ENCODE measurements around the gene SRBD1.

SRBD1 gene

DNA sequence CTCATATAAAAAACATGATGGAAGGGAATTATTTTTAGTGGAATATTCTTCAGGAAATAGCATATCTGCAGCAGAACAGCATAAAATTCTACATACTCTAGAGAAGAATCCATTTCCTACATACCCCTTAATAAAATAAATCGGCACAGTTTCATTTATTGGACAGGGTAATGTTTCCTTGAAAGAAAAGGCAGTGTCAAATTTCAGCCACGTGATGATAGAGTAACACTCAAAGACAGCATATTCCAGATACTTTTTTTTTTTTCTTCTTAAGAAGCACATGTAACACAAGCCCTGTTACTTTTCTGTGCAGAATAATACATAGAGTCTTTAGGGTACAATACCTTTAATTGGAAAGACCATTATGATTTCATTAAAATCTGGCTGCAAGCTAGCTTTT lies 204.4 kb downstream of the SRBD1 start:
- no peaks in the 10 kb centered on the region for H3K27me3 ChIP-seq (ENCODE audit: low read depth, low read length)
- no peak overlapping the region for H3K4me3 ChIP-seq (ENCODE audit: low read depth in 1 of 2, low read length in 2 of 2)
- H3K27ac ChIP-seq (ENCODE audit: low read length) = no peak overlapping the region
- no peaks in the 10 kb centered on the region for H3K9me3 ChIP-seq (ENCODE audit: control insufficient read depth in 1 of 2, low read length in 2 of 2)
- H3K4me1 ChIP-seq (ENCODE audit: control insufficient read depth in 1 of 2, insufficient read depth in 2 of 2, low read length in 2 of 2) = no peaks in the 10 kb centered on the region
- H3K36me3 ChIP-seq (ENCODE audit: control insufficient read depth in 1 of 2, insufficient read depth in 2 of 2, low read length in 2 of 2) = no peaks in the 10 kb centered on the region

- H3K27ac ChIP-seq (ENCODE audit: low read length) = no peak overlapping the region
These were observed 206.2 kb downstream of the SRBD1 start for GRCh38 chr2:45404807-45405297.

DNA sequence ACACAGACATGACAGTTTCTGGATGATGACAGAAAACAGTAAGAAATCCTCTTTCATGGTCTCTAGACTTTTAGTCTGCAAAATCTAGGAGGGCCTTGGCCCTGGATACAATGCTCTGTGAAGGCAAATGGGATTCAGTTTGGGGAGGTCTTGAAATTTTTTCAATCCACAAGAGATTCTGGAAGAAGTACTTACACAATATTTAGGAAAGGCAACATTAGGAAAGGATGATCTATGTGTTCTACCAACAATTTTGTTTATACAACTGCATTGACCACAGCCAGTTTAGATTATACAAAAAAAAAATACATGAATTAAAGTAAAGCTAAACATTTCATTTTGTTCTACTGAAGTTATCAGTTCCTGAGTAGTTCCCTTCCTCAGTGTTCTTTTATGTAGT lies 208.0 kb downstream of the SRBD1 start:
- Histone ChIP-seq H3K4me3 (ENCODE audit: low read depth in 1 of 2, low read length in 2 of 2) (no peak overlapping the region), H3K9me3 (ENCODE audit: control insufficient read depth in 1 of 2, low read length in 2 of 2) (no peaks in the 10 kb centered on the region), H3K4me1 (ENCODE audit: control insufficient read depth in 1 of 2, insufficient read depth in 2 of 2, low read length in 2 of 2) (no peaks in the 10 kb centered on the region), H3K27ac (ENCODE audit: low read length) (no peak overlapping the region), H3K36me3 (ENCODE audit: control insufficient read depth in 1 of 2, insufficient read depth in 2 of 2, low read length in 2 of 2) (no peaks in the 10 kb centered on the region), H3K27me3 (ENCODE audit: low read depth, low read length) (no peaks in the 10 kb centered on the region)

More at GRCh38 chr2:45404807-45405297, 206.2 kb downstream of the SRBD1 start:
- Histone ChIP-seq H3K4me1 (ENCODE audit: control insufficient read depth in 1 of 2, insufficient read depth in 2 of 2, low read length in 2 of 2) (no peaks in the 10 kb centered on the region), H3K36me3 (ENCODE audit: control insufficient read depth in 1 of 2, insufficient read depth in 2 of 2, low read length in 2 of 2) (no peaks in the 10 kb centered on the region), H3K27me3 (ENCODE audit: low read depth, low read length) (no peaks in the 10 kb centered on the region), H3K4me3 (ENCODE audit: low read depth in 1 of 2, low read length in 2 of 2) (no peak overlapping the region), H3K9me3 (ENCODE audit: control insufficient read depth in 1 of 2, low read length in 2 of 2) (no peaks in the 10 kb centered on the region)

GRCh38 chr2:45401431-45401922 lies 209.6 kb downstream of the SRBD1 start:
- H3K4me3 ChIP-seq (ENCODE audit: low read depth in 1 of 2, low read length in 2 of 2) = no peak overlapping the region
- no peaks in the 10 kb centered on the region for H3K9me3 ChIP-seq (ENCODE audit: control insufficient read depth in 1 of 2, low read length in 2 of 2)
- no peaks in the 10 kb centered on the region for H3K27me3 ChIP-seq (ENCODE audit: low read depth, low read length)
- H3K4me1 ChIP-seq (ENCODE audit: control insufficient read depth in 1 of 2, insufficient read depth in 2 of 2, low read length in 2 of 2) = no peaks in the 10 kb centered on the region
- no peak overlapping the region for H3K27ac ChIP-seq (ENCODE audit: low read length)
- no peaks in the 10 kb centered on the region for H3K36me3 ChIP-seq (ENCODE audit: control insufficient read depth in 1 of 2, insufficient read depth in 2 of 2, low read length in 2 of 2)

DNA sequence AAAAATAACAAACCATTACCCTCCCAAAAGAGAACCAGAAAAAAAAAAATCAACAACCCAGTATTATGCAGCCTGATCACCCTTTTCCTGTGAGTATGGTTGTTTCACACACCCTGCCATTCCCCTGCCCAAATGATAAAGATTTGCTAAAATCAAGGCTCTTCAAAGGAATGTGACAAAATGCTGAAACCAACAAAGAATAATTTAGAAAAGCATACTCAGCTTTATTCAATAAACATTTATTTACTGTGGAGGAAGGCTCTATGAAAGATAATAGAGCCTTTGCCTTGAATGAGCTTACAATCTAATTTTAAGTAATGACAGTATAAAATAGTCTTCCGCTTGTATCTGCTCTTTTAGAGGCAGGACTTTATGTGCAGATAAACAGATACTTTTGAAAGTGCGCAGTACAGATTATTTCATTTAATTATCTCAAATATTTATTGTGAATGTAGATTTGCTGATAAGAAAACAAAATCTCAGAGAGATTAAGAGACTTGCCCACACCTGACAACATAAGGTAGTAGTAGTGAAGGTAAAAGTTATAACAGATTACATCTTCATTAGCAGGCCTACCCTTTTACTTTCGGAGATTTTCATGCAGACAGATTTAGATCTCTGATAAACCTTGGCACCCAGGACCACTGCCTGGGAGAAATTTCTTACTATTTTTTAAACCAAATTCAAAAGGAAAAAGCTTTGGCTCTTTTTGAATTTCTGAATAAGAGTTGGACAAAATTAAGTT lies 211.9 kb downstream of the SRBD1 start:
- Histone ChIP-seq H3K4me1 (ENCODE audit: control insufficient read depth in 1 of 2, insufficient read depth in 2 of 2, low read length in 2 of 2) (no peaks in the 10 kb centered on the region), H3K9me3 (ENCODE audit: control insufficient read depth in 1 of 2, low read length in 2 of 2) (no peaks in the 10 kb centered on the region), H3K4me3 (ENCODE audit: low read depth in 1 of 2, low read length in 2 of 2) (no peak overlapping the region), H3K27me3 (ENCODE audit: low read depth, low read length) (no peaks in the 10 kb centered on the region), H3K36me3 (ENCODE audit: control insufficient read depth in 1 of 2, insufficient read depth in 2 of 2, low read length in 2 of 2) (no peaks in the 10 kb centered on the region), H3K27ac (ENCODE audit: low read length) (no peak overlapping the region)

DNA sequence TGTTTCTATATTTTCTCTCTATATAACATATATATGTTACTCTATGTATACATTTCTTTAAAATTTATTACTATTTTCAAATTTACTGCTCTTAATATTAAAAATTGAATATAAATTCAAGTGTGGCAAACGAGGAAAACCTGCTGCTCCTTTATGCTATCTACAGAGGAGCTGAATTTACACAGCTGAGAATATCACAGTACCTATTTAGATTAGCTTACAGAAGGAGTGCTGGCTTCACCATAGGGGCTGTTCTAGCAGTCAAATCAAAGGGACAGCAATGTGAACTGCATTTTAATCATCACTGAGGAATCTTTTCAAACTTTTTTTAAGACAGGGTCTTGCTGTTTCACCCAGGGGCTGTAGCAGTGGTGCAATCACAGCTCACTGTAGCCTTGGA lies 213.8 kb downstream of the SRBD1 start:
- Histone ChIP-seq H3K4me1 (ENCODE audit: control insufficient read depth in 1 of 2, insufficient read depth in 2 of 2, low read length in 2 of 2) (no peaks in the 10 kb centered on the region), H3K27ac (ENCODE audit: low read length) (no peak overlapping the region)

GRCh38 chr2:45396671-45397070 lies 214.4 kb downstream of the SRBD1 start:
- Histone ChIP-seq H3K27me3 (ENCODE audit: low read depth, low read length) (no peaks in the 10 kb centered on the region), H3K9me3 (ENCODE audit: control insufficient read depth in 1 of 2, low read length in 2 of 2) (no peaks in the 10 kb centered on the region), H3K4me1 (ENCODE audit: control insufficient read depth in 1 of 2, insufficient read depth in 2 of 2, low read length in 2 of 2) (no peaks in the 10 kb centered on the region), H3K27ac (ENCODE audit: low read length) (no peak overlapping the region), H3K36me3 (ENCODE audit: control insufficient read depth in 1 of 2, insufficient read depth in 2 of 2, low read length in 2 of 2) (peaks cover 0 to 7% of the 10 kb centered on the region in 2 donors), H3K4me3 (ENCODE audit: low read depth in 1 of 2, low read length in 2 of 2) (no peak overlapping the region)

More for the DNA sequence above, 213.8 kb downstream of the SRBD1 start:
- Histone ChIP-seq H3K9me3 (ENCODE audit: control insufficient read depth in 1 of 2, low read length in 2 of 2) (no peaks in the 10 kb centered on the region), H3K27me3 (ENCODE audit: low read depth, low read length) (no peaks in the 10 kb centered on the region), H3K4me3 (ENCODE audit: low read depth in 1 of 2, low read length in 2 of 2) (no peak overlapping the region), H3K36me3 (ENCODE audit: control insufficient read depth in 1 of 2, insufficient read depth in 2 of 2, low read length in 2 of 2) (peaks cover 0 to 7% of the 10 kb centered on the region in 2 donors)

DNA sequence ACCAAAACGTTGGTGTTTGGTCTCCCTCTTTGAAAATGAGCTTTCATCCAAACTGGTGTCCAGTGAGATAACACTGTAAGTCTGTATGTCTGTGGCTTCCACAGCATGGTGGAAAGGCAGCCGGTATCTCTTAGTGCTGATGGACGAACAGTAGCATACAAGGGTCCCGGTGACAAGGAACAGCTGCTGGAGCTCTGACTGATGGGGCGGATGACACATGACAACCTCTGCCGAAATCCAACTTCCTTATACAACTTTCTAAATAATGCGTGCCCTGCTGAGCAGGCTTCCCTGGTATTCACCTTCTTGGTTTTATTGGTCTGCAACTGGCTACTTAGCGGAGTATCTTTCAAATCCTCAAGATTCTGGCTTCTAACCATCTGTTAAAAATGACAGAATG lies 216.2 kb downstream of the SRBD1 start:
- Histone ChIP-seq H3K27me3 (ENCODE audit: low read depth, low read length) (no peaks in the 10 kb centered on the region), H3K27ac (ENCODE audit: low read length) (no peak overlapping the region), H3K9me3 (ENCODE audit: control insufficient read depth in 1 of 2, low read length in 2 of 2) (no peaks in the 10 kb centered on the region), H3K4me1 (ENCODE audit: control insufficient read depth in 1 of 2, insufficient read depth in 2 of 2, low read length in 2 of 2) (no peaks in the 10 kb centered on the region), H3K4me3 (ENCODE audit: low read depth in 1 of 2, low read length in 2 of 2) (no peak overlapping the region), H3K36me3 (ENCODE audit: control insufficient read depth in 1 of 2, insufficient read depth in 2 of 2, low read length in 2 of 2) (peaks cover 0 to 9% of the 10 kb centered on the region in 2 donors)

DNA sequence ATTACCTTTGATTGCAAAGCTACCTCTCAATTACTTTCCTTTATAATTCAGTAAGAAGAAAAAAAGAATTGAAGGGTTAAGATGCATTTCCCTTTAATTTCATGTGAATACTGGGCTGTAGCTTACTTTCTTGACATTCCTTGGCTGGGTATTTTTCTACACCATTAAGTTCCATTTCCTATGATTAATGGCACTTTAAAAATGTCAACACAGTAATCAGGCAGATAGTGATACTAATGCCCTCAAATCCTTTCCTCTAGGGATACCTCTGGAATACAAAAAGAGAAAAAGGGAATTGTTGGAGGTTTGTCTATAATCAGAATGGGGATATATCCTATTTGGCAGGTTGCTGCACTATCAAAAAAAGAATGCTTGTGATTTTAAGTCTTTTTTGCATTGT lies 216.9 kb downstream of the SRBD1 start:
- H3K36me3 ChIP-seq (ENCODE audit: control insufficient read depth in 1 of 2, insufficient read depth in 2 of 2, low read length in 2 of 2) = peaks cover 0 to 14% of the 10 kb centered on the region in 2 donors
- no peaks in the 10 kb centered on the region for H3K4me1 ChIP-seq (ENCODE audit: control insufficient read depth in 1 of 2, insufficient read depth in 2 of 2, low read length in 2 of 2)
- H3K9me3 ChIP-seq (ENCODE audit: control insufficient read depth in 1 of 2, low read length in 2 of 2) = no peaks in the 10 kb centered on the region
- no peak overlapping the region for H3K27ac ChIP-seq (ENCODE audit: low read length)
- H3K27me3 ChIP-seq (ENCODE audit: low read depth, low read length) = no peaks in the 10 kb centered on the region
- no peak overlapping the region for H3K4me3 ChIP-seq (ENCODE audit: low read depth in 1 of 2, low read length in 2 of 2)

GRCh38 chr2:45391866-45392265 lies 219.2 kb downstream of the SRBD1 start:
- Histone ChIP-seq H3K36me3 (ENCODE audit: control insufficient read depth in 1 of 2, insufficient read depth in 2 of 2, low read length in 2 of 2) (peaks cover 0 to 30% of the 10 kb centered on the region in 2 donors), H3K4me3 (ENCODE audit: low read depth in 1 of 2, low read length in 2 of 2) (no peak overlapping the region)

GRCh38 chr2:45390861-45391260 lies 220.2 kb downstream of the SRBD1 start:
- Histone ChIP-seq H3K27ac (ENCODE audit: low read length) (no peak overlapping the region), H3K9me3 (ENCODE audit: control insufficient read depth in 1 of 2, low read length in 2 of 2) (no peaks in the 10 kb centered on the region), H3K36me3 (ENCODE audit: control insufficient read depth in 1 of 2, insufficient read depth in 2 of 2, low read length in 2 of 2) (peaks cover 0 to 30% of the 10 kb centered on the region in 2 donors), H3K4me3 (ENCODE audit: low read depth in 1 of 2, low read length in 2 of 2) (no peak overlapping the region), H3K27me3 (ENCODE audit: low read depth, low read length) (no peaks in the 10 kb centered on the region), H3K4me1 (ENCODE audit: control insufficient read depth in 1 of 2, insufficient read depth in 2 of 2, low read length in 2 of 2) (no peaks in the 10 kb centered on the region)

More at GRCh38 chr2:45391866-45392265, 219.2 kb downstream of the SRBD1 start:
- Histone ChIP-seq H3K9me3 (ENCODE audit: control insufficient read depth in 1 of 2, low read length in 2 of 2) (no peaks in the 10 kb centered on the region), H3K27me3 (ENCODE audit: low read depth, low read length) (no peaks in the 10 kb centered on the region), H3K4me1 (ENCODE audit: control insufficient read depth in 1 of 2, insufficient read depth in 2 of 2, low read length in 2 of 2) (no peaks in the 10 kb centered on the region), H3K27ac (ENCODE audit: low read length) (no peak overlapping the region)
